Ecto neural progenitor cell (in vitro differentiated cells): ENCODE data around the gene C22orf31.
"Not testable (repeated sequence)": the region's sequence is repeated elsewhere in the genome, so short reads cannot be mapped to it uniquely, and the experiment has no call there.

Source experiments
- DNase-seq: peaks from one replicate; pipeline ENCODE4 v3.0.0-alpha.2; 2018; ENCODE audit warnings: low spot score

The C22orf31 gene

GRCh38 chr22:29055192-29055830 lies 6.3 kb downstream of the C22orf31 start:
- no peak for DNase-seq

- no peak for DNase-seq
Observed at GRCh38 chr22:29054251-29054767, 7.3 kb downstream of the C22orf31 start.

- no peak for DNase-seq
Observed at GRCh38 chr22:29053048-29053702, 8.5 kb downstream of the C22orf31 start.

DNA sequence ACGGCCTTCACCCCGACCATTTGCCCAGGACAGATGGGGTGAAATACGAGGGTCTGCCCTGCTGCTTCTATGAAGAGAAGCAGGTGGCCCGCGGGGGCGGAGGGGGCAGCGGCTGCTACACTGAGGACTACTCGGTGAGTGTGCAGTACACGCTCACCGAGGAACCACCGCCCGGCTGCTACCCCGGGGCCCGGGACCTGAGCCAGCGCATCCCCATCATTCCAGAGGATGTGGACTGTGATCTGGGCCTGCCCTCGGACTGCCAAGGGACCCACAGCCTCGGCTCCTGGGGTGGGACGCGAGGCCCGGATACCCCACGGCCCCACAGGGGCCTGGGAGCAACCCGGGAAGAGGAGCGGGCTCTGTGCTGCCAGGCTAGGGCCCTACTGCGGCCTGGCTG lies 11.2 kb downstream of the C22orf31 start:
- DNase-seq, result no peak

DNA sequence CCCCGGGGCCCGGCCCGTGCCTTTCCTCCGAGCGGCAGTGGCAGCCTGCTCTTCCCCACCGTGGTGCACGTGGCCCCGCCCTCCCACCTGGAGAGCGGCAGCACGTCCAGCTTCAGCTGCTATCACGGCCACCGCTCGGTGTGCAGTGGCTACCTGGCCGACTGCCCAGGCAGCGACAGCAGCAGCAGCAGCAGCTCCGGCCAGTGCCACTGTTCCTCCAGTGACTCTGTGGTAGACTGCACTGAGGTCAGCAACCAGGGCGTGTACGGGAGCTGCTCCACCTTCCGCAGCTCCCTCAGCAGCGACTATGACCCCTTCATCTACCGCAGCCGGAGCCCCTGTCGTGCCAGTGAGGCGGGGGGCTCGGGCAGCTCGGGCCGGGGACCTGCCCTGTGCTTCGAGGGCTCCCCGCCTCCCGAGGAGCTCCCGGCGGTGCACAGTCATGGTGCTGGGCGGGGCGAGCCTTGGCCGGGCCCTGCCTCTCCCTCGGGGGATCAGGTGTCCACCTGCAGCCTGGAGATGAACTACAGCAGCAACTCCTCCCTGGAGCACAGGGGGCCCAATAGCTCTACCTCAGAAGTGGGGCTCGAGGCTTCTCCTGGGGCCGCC lies 11.9 kb downstream of the C22orf31 start:
- DNase-seq, result no peak

GRCh38 chr22:29048822-29049654 lies 12.6 kb downstream of the C22orf31 start:
- no peak for DNase-seq

DNA sequence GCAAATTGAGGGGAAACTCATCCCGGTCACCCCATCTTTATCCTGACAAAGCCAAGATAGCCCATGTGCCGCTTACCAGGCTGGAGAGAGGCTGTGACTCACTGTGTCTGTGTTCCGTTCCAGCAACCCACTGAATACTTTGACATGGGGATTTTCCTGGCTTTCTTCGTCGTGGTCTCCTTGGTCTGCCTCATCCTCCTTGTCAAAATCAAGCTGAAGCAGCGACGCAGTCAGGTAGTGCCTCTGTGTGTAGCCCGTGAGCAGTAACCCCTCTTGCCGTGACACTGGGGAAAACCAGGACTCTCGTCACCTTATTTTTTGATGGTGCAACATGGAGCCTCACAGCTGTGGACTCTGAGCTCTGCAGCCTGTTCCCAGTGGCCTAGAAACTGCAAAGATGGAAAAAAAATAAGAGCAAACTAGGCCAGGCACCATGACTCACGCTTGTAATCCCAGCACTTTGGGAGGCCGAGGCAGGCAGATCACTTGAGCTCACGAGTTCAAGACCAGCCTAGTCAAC lies 16.9 kb downstream of the C22orf31 start:
- DNase-seq, result no peak

- no peak for DNase-seq
Observed at GRCh38 chr22:29043906-29044575, 17.6 kb downstream of the C22orf31 start.

DNA sequence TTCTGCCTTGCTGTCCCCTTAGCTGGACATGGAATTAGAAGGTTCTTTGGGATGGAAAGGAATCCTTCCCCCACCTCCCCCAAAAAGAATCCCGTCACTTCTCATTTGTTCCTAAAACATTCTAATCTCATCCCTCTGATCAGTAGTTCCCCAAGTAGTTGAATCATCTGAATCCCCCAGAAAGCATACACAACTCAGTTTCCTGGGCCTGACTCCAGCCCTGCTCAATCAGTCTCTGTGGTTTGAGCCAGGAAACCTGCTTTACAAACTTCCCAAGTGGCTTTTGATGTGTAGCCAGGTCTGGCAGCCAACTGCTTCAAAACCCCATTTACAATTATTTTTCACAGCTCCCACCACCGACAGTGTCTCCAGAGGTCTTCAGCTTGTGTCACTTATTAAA lies 20.2 kb downstream of the C22orf31 start:
- no peak for DNase-seq

DNA sequence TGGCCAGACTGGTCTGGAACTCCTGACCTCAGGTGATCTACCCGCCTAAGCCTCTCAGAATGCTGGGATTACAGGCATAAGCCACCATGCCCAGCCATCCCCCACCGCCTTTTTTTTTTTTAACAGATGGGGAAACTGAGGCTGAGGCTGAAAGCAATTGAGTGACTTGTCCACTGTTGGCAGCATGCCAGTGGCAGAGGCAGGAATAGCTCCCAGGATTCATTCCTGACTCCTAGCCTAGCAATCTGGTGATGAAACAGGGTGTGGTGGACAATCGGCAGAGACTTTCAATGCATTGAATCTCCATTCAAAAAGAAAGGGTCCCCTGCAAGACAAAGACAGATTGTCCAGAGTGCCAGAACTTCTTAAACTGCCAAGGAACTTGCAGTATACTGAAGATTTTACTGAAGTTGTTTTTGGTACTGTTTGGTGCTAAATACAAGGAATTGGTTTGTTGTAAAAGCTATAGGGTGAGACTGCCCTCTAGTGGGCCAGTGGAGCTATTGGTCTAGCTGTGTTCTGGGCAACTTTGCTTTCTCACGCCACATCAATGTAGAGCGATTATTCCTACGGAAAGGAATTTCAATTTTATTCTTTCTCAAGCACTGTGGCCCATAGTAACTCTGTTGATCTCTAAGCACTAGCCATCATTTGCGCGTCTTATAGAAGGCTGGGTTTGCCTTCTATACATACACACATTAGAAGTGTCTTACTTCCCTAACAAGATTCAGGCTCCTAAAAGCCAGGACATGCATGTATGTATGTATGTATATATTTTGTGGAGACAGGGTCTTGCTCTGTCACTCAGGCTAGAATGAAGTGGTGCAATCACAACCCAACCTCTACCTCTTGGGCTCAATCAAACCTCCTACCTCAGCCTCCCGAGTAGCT lies 21.0 kb downstream of the C22orf31 start:
- DNase-seq, result peak; percentile 70

- not testable (repeated sequence) for DNase-seq
Observed at GRCh38 chr22:29039684-29040083, 21.9 kb downstream of the C22orf31 start.

DNA sequence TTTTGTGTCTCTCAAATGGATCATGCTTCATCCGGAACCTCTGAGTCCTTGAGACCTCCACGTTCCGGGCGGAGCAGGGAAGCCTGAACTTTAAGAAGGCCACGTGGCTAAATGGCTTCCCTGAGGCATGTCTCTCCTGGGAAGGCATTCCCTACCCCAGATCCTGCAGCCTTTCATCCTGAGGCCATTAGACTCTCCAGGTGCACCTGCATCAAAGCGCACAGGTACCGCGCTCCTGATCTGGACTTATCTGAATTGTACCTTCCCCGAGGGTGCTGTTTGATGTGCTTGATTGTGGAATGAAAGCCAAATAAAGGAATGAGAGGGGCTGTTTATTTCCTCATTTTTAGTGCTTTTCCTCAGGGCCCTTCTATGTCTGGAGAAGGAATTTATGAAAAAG lies 22.5 kb downstream of the C22orf31 start:
- no peak for DNase-seq

DNA sequence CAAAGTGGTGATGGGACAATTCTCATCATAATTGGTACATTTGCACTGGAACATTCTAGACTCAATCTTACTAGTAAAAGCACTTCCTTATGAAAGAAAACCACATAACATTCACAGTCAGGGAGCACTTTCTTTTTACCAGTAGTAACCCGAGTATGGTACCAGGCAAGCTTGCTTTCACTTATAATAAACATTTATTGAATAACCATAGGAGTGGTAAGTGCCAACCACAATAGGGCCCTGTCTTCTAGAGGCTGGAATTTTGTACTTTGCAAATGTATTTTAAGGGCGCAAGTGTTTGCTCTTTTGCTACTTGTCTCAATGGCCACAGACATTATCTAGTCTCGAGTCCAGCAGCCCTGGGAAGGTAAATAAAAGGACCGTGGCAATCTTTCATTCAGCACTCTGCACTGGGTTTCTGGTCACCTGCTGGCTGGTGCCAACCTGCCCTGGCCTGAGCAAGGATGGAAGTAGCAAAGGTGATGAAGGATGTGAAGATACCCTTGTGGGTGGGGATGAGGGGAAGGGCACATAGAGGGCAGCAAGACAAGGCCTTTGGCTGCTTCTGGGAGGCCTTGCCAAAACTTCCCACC lies 24.2 kb downstream of the C22orf31 start:
- DNase-seq, result no peak

GRCh38 chr22:29032584-29032983 lies 29.0 kb downstream of the C22orf31 start:
- DNase-seq, result no peak

- DNase-seq, result no peak
Observed at GRCh38 chr22:29032014-29032475, 29.6 kb downstream of the C22orf31 start.

- DNase-seq, result peak; percentile 64
Observed at GRCh38 chr22:29031227-29032011, 30.2 kb downstream of the C22orf31 start.

DNA sequence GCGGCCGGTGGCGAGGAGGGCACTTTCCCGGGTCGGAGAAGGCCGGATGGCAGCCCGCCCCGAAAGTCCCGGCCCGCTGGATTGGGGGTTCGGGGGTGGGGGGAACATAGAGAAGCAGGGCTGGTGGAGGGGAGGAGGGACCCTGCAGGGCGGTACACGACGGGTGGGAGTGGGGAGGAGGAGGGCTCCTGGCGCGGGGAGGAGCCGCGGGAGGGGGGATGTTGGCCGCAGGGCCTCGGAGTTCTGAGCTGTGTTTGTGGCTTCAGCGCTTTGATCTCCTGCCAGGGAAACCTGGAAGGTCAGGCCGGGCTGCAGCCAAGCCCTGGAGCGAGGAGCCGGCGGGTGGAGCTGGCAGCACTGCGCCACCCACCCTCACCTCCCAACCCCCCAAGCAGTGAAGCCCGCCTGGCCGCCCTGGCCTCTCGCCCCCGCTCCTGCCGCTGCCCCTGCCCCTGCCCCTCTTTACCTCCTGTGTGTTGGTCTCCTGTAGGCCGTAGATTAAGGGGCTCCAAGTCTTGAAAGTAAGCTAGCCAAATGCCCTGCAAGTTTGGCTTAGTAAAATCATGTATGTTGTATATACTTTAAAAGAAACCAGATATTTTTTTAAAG lies 30.9 kb downstream of the C22orf31 start:
- DNase-seq, result peak; percentile 84

GRCh38 chr22:29030016-29030617 lies 31.5 kb downstream of the C22orf31 start:
- no peak for DNase-seq
